KOPT-K1 (cell line): ENCODE results near the gene KCND3.

Experiments used
- H3K27ac ChIP-seq: fragments of 200-600 bp; sonication (generic); 2 replicates; pipeline ENCODE4 v1.5.1; 2016; ENCODE audit warnings: antibody characterized with exemption, mild to moderate bottlenecking, low read depth, low read length; ENCODE audit not compliant: poor library complexity, severe bottlenecking
- H3K36me3 ChIP-seq: fragments of 200-600 bp; sonication (generic); 2 replicates; pipeline ENCODE4 v1.5.1; 2017; ENCODE audit warnings: antibody characterized with exemption, mild to moderate bottlenecking, low read length, moderate library complexity; ENCODE audit not compliant: insufficient read depth
- H3K9me3 ChIP-seq: fragments of 200-600 bp; sonication (generic); 2 replicates; pipeline ENCODE4 v1.5.1; 2017; ENCODE audit warnings: antibody characterized with exemption, low read length, mild to moderate bottlenecking; ENCODE audit not compliant: insufficient read depth, poor library complexity, severe bottlenecking

KCND3 gene

GRCh38 chr1:111956155-111956771 is 33.2 kb downstream of the KCND3 start:
- Histone ChIP-seq H3K9me3 (no peaks in the 10 kb centered on the region), H3K27ac (no peak overlapping the region), H3K36me3 (no peaks in the 10 kb centered on the region)

GRCh38 chr1:111955755-111956154 is 33.7 kb downstream of the KCND3 start:
- no peak overlapping the region for H3K27ac ChIP-seq
- H3K9me3 ChIP-seq, result no peaks in the 10 kb centered on the region
- no peaks in the 10 kb centered on the region for H3K36me3 ChIP-seq

DNA sequence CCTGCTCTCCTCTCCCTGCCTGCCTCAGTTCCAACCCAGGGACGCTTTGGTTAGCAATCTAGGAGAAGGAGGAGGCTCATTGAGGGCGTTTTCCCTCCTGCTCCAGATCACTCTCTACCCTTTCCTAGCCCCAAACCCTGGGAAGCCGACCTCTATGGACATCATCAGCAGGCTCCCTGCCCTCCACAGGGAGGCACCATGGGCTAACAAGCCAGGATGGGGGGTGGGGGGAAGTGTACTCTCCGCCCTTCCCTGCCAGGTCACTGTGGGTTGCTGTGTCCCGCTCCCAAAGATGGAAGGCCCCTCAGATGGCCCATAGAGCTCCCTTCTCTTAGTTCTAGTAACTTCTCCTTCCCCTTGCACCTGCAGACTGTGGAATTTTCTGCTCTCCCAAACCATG is 35.7 kb downstream of the KCND3 start:
- Histone ChIP-seq H3K36me3 (no peaks in the 10 kb centered on the region), H3K27ac (no peak overlapping the region), H3K9me3 (no peaks in the 10 kb centered on the region)

DNA sequence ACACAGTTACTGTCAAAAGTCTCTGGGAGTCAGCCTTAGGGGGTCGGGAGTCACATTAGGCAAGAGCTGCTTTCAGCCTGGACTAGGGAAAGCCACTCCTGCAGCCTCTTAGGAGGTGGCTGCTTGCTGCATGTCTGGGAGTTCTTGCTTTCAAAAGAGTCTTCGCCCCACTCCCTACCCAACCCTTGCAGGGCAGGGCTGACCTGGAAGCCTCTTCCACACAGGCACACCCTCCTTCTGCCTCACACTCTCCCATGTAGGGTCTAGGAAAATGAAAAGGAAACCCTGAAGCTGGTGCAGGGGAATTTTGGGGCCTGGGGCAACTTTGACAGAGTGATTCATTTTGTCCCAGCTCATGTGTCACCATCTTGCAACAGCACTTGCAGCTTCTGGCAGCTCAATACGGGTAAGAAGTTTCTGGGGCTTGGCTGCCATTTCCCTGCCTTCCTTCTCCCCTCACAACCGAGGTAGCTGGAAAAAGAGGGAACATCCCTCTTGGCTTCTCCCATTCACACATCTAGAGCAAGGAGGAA is 37.3 kb downstream of the KCND3 start:
- no peaks in the 10 kb centered on the region for H3K36me3 ChIP-seq
- no peak overlapping the region for H3K27ac ChIP-seq
- no peaks in the 10 kb centered on the region for H3K9me3 ChIP-seq

DNA sequence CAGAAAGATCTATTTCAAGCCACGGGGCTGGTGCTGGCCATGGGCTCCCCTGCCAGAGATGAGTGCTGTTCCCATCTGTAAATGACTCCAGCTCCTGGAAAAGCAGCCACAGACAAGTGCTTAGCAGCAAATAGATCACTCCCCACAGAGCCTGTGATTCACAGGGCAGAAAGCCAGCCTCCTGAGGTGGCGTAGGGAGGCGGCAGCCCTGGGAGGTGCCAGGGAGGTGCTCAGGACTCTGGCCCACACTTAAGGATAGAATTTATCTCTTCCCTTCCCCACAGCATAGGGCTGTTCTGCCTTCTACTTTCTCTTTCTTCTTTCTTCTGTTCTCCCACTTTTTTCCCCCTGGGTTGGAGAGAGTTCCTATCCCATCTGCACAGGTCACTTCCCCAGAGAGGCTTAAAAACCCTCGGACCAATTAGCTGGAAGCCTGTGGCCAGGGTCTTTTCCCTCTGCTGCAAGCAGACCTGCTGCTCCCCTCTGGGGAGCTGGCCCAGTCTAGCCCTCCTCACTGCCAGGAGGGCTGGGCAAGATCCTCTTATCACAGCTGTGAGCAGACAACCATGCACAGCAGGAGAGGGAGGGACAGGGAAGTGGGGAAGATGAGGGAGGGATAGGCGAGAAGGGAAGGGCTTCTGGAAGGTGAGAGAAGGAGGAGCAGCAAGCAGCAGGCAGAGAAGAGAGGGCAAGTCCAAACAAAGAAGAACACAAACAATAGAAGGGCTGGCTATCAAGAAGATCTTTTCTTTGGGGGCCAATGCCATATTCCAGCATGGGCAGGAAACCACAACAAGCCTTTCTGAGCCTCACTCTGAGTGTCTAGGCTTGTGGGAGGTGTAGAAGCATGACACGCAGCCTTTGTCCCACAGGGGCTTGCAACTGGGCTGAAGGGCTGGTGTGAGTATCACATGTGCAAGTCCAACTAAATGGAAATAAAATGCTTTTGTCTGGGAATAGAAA is 41.0 kb downstream of the KCND3 start:
- Histone ChIP-seq H3K27ac (no peak overlapping the region), H3K9me3 (no peaks in the 10 kb centered on the region), H3K36me3 (no peaks in the 10 kb centered on the region)

GRCh38 chr1:111943846-111944749 is 45.4 kb downstream of the KCND3 start:
- Histone ChIP-seq H3K36me3 (no peaks in the 10 kb centered on the region), H3K27ac (no peak overlapping the region), H3K9me3 (no peaks in the 10 kb centered on the region)

DNA sequence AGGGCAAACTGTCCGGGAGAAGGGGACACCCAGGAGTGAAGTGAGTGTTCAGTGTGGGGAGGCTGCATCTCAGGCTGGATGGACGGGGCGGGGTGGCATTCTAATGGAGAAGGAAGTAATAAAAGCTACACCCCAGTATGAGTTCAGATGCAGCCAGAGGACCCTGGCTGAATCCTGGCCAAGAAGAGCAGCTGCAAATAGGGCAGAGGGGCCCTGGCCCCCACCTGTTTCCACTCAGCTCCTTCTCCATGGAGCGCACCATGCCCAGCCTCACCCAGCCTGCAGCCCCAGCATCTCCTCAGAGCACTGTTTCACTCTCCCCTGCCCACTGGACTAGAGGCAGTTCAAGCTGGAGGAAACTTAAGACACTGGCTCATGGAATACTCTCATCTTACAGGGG is 46.4 kb downstream of the KCND3 start:
- Histone ChIP-seq H3K9me3 (no peaks in the 10 kb centered on the region), H3K36me3 (no peaks in the 10 kb centered on the region), H3K27ac (no peak overlapping the region)

GRCh38 chr1:111938536-111938935 is 50.9 kb downstream of the KCND3 start:
- H3K27ac ChIP-seq, result no peak overlapping the region
- H3K9me3 ChIP-seq, result no peaks in the 10 kb centered on the region
- H3K36me3 ChIP-seq, result no peaks in the 10 kb centered on the region

- Histone ChIP-seq H3K36me3 (no peaks in the 10 kb centered on the region), H3K27ac (no peak overlapping the region), H3K9me3 (no peaks in the 10 kb centered on the region)
These were observed 51.3 kb downstream of the KCND3 start for GRCh38 chr1:111938123-111938522.

DNA sequence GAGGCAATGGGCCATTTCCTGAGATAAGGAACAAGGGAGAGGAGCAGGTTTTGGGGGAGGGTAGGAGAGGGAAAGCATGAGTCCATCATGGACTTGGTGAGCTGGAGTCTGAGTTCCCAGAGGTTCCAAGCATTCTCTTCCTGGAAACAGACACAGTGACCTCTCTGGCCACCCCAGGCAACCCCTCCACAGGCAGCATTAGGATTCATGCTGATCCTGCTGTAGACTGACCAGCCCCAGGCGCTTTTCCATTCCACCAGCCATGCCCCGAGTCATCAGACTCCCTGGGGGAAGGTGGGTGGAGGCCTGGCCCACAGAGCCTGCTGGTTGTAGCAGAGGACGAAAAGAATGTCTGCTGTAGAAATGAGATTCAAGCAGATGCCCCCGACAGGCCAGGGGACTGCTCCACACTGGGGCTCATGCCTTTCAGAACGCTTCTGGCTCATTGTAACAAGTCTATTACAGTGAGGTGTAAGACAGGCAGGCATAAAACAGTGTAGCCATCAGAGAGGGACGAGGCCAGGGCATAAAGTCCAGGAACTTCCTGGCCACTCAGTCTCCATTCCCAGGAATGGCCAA is 52.2 kb downstream of the KCND3 start:
- no peaks in the 10 kb centered on the region for H3K36me3 ChIP-seq
- H3K9me3 ChIP-seq, result no peaks in the 10 kb centered on the region
- H3K27ac ChIP-seq, result no peak overlapping the region

GRCh38 chr1:111934106-111934852 is 55.2 kb downstream of the KCND3 start:
- Histone ChIP-seq H3K27ac (no peak overlapping the region), H3K9me3 (no peaks in the 10 kb centered on the region), H3K36me3 (no peaks in the 10 kb centered on the region)

DNA sequence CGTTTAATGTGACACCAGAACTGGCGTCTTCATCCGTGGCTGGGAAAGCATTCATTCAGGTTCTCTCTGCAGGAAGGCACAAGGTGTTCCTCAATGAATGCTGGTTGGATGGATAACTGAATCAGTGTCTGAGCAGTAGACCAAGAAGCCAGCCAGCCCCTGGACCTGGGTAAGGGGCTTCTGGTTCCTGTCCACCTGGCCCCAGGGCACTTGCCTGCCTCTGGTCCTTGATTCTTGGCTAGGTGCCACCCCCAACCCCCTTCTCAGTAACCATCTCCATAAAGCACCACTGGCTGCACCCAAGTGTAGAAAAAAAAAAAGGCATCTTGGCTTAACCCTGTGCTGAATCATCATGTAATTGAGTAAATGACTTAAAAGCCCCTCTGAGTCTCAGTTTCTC is 59.1 kb downstream of the KCND3 start:
- Histone ChIP-seq H3K9me3 (no peaks in the 10 kb centered on the region), H3K27ac (no peak overlapping the region), H3K36me3 (no peaks in the 10 kb centered on the region)

DNA sequence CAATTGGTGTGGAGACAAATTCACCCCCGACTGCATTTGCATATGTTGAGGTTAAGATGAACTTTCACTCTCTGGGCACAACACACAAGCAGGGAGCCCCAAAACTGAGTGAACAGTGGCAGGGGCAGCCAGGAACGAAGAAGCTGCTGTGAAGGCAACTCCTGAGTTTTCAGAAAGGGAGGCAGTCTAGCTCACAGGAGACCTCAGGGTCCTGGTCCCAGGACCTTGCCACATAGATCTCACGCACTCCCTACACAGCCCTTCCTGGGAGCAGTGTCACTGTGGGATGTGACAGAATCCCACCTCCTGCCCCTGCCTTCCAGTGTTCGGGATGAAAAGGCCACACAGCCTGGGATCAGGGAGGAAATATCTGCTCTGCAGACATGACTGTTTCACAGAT is 60.9 kb downstream of the KCND3 start:
- Histone ChIP-seq H3K36me3 (no peaks in the 10 kb centered on the region), H3K9me3 (no peaks in the 10 kb centered on the region)

GRCh38 chr1:111927652-111928051 is 61.8 kb downstream of the KCND3 start:
- no peak overlapping the region for H3K27ac ChIP-seq

More for the DNA sequence above, 60.9 kb downstream of the KCND3 start:
- H3K27ac ChIP-seq, result no peak overlapping the region

More at GRCh38 chr1:111927652-111928051, 61.8 kb downstream of the KCND3 start:
- Histone ChIP-seq H3K9me3 (no peaks in the 10 kb centered on the region), H3K36me3 (no peaks in the 10 kb centered on the region)
